ENCODE data around the gene RDX.
A peak's percentile ranks its signal among the peaks of the same experiment; 100 is the strongest.
"Not testable (repeated sequence)": the region's sequence is repeated elsewhere in the genome, so short reads cannot be mapped to it uniquely, and the experiment has no call there.

RDX gene

GRCh38 chr11:110297726-110298300 is 1.4 kb upstream of the RDX start:
- H3K4me3 ChIP-seq (replicated peaks; ENCODE audit: low read depth, low read length): no peak overlapping the region
- TF ChIP-seq CTCF (IDR thresholded peaks at IDR 0.05; ENCODE audit: low read depth, low read length, missing control alignments): no peak

GRCh38 chr11:110297076-110297725 is 787 bp upstream of the RDX start:
- H3K4me3 ChIP-seq (replicated peaks; ENCODE audit: low read depth, low read length): peak overlapping the region; percentile 67
- TF ChIP-seq CTCF (IDR thresholded peaks at IDR 0.05; ENCODE audit: low read depth, low read length, missing control alignments): no peak
- no peak for DNase-seq (ENCODE audit: extremely low read depth, low read depth)

More at GRCh38 chr11:110297726-110298300, 1.4 kb upstream of the RDX start:
- DNase-seq (ENCODE audit: extremely low read depth, low read depth): no peak

- no peak for TF ChIP-seq CTCF (IDR thresholded peaks at IDR 0.05; ENCODE audit: low read depth, low read length, missing control alignments)
- no peak for DNase-seq (ENCODE audit: extremely low read depth, low read depth)
- H3K4me3 ChIP-seq (replicated peaks; ENCODE audit: low read depth, low read length): peak overlapping the region; percentile 67
Observed at GRCh38 chr11:110295531-110296225, 736 bp downstream of the RDX start.

GRCh38 chr11:110295086-110295485 is 1.3 kb downstream of the RDX start:
- no peak for TF ChIP-seq CTCF (IDR thresholded peaks at IDR 0.05; ENCODE audit: low read depth, low read length, missing control alignments)
- H3K4me3 ChIP-seq (replicated peaks; ENCODE audit: low read depth, low read length): peak overlapping the region; percentile 67
- no peak for DNase-seq (ENCODE audit: extremely low read depth, low read depth)

- no peak for TF ChIP-seq CTCF (IDR thresholded peaks at IDR 0.05; ENCODE audit: low read depth, low read length, missing control alignments)
- DNase-seq (ENCODE audit: extremely low read depth, low read depth): no peak
- H3K4me3 ChIP-seq (replicated peaks; ENCODE audit: low read depth, low read length): peak overlapping the region; percentile 67
Observed at GRCh38 chr11:110294509-110294908, 1.9 kb downstream of the RDX start.

GRCh38 chr11:110293389-110293788 is 3.0 kb downstream of the RDX start:
- H3K4me3 ChIP-seq (replicated peaks; ENCODE audit: low read depth, low read length): no peak overlapping the region

GRCh38 chr11:110292146-110292545 is 4.3 kb downstream of the RDX start:
- H3K4me3 ChIP-seq (replicated peaks; ENCODE audit: low read depth, low read length); DNase-seq (ENCODE audit: extremely low read depth, low read depth): not testable (repeated sequence)

More at GRCh38 chr11:110293389-110293788, 3.0 kb downstream of the RDX start:
- TF ChIP-seq CTCF (IDR thresholded peaks at IDR 0.05; ENCODE audit: low read depth, low read length, missing control alignments): no peak
- no peak for DNase-seq (ENCODE audit: extremely low read depth, low read depth)
